GM19193 (cell line): ENCODE measurements around the gene PIK3C2G.

Experiments
- POLR2A ChIP-seq: IDR thresholded peaks from 4 replicates; pipeline ENCODE4 v1.6.1; 2011; ENCODE audit not compliant: insufficient read depth, insufficient read length; ENCODE audit errors: extremely low read depth

PIK3C2G gene

DNA sequence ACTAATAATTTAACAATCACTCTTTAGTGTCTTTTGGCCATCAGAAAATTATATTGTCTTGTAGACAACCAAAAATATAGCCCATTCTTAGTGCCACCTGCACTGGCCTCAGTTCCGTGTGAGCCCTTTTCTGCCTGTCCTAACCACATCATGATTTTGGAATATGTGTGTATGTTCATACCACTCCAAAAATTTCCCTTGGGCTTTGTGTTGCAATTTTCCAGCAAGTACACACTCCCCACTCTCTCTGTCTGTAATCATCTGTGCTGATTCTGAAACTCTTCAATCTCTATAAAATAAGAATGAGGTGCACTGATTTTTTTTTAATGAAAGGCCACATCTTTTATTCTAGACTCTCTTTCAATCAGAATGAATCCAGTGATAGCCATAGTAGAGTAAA, 196.0 kb downstream of the PIK3C2G start:
- no peak for TF ChIP-seq POLR2A

DNA sequence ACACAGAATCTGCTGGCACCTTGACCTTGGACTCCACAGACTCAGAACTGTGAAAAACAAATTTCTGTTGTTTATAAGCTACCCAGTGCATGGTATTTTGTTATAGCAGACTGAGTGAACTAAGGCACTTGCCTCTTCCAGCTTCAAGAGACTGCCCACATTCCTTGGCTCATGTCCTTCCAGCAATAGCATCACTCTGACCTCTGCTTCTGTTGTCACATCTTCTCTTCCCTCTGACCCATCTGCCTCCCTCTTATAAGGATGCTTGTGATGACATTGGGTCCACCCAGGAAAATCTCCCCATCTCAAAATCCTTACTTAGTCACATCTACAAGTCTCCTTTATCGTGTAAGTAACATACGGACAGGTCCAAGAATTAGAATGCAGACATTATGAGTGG, 200.4 kb downstream of the PIK3C2G start:
- no peak for TF ChIP-seq POLR2A

DNA sequence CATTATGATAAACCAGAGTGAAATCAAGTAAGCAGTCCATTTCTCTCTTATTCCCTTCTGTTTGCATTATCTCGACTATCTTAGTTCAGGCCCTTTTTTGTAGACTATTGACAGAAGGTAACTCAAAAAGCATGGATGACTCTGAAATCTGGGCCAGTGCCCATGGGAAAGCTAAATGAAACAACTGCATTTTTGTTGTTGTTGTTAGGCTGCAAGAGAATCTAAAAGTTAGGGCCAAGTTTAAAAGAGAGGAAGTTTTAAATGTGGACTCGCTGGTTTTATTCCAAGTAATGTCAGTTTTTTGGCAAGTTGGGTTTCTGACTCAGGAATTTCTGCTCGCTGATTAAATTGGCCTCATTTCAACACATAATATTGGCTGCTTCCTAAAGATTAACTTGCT, 201.1 kb downstream of the PIK3C2G start:
- TF ChIP-seq POLR2A, result no peak

DNA sequence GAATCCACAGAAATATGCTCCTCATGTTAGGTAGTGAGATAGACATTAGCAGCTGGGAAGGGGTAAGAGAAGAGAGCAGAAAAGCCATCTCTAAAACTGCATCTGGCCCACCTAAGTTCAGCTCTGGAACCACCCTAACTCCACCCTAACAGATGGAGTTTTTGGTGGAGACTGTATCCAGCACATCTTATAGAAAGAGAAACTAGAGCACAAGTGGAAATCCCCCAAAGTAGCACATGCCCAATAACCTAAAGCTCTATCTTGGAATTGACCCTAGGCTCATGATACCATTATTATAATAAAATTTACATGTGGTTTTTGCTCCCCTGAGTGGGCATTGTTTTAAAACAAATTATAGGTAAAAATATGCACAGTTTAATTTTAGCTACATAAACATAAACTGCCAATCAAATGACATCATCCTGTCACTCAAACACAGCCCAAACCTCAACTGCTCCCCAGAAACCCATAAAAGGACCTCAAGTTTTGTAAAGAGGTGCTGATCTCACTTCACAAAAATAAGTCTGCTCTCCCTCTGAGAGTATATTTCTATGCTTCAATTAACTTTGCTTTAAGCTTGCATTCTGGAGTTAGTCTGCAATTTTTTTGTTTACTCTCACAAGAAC, 206.4 kb downstream of the PIK3C2G start:
- TF ChIP-seq POLR2A, result no peak

DNA sequence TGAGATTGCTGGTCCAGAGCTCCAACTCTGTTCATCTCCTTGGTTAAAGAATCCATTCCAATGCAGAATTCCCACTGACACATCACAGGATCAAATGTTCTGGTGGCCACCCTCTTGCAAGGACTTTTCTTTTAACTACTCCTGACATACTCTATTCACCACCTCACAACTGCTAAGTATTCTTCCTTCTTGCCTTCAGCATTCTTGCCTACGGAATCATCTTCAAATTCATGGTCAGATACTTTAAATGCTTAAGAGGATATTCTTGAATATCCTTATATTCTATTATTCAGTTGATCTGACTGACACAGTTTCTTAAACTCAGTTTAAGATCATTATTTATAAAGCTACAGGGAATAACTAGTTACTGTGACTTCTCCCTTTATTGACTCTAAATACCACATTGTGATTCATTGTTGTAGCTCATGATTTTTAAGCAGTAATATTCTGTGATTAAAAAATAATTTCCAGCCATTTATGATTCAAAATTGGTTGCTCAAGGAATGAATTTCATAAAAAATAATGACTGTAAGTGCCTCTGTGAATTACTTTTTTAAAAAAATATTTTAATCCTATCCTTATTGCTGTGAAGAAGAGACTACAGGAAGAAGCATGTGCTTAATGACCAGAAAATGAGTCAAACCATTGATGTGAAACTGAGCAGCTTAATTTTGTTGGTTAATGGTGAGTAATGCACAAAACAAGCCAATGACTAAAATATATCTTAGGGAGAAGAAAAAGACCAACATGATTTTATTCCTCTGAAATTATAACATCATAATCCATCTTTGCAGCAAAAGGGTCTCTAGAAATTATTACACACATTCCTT, 207.1 kb downstream of the PIK3C2G start:
- TF ChIP-seq POLR2A, result no peak

DNA sequence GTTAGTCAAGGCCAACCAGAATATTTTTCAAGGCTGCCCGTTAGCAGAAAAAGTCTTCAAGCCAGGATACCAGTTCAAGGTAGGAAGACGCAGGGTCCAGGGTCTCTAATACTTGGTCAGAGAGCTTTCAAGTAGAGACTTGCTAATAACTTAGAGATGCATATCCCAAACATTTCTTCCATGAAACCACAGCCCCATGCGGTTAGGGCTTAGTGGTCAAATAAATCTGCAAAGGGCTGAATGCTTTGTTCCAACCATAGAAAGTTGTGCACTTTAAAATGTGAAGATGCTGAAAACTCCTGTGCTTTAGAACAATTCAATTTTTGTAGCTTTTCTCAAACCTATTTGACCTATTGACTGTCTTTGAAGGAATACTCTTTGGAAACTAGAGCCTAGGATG, 208.9 kb downstream of the PIK3C2G start:
- TF ChIP-seq POLR2A, result no peak

DNA sequence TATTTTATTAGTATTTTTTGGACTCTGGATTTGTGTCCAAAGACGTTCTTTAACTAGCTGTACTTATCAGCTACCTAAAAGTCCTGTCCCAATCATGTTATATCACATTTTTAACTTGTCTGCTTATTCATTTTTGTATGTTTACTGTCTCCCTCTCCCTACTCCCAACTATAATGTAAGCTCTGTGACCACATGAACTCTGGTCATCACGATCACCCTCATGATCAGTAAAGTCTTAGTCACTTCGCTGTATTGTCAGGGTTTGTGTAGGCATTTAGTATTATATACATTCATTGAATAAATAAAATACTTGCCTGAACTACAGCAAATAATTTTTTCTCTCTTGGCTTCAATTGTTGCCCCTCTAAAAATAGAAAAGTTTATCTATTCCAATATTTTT, 211.0 kb downstream of the PIK3C2G start:
- no peak for TF ChIP-seq POLR2A

DNA sequence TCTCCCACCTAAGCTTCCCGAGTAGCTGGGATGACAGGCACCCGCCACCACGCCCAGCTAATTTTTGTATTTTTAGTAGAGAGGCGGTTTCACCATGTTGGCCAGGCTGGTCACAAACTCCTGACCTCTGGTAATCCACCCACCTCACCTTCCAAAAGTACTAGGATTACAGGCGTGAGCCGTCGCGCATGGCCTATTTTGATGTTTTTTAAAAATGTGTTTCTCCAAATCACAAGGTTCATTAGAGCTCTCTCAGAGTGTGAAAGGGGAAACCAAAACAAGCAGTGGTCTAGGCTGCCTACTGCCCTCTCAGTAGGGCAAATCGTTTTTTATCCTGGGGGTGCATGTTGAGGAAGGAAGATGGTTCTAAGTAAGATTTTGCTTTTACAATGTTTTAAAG, 211.5 kb downstream of the PIK3C2G start:
- no peak for TF ChIP-seq POLR2A

DNA sequence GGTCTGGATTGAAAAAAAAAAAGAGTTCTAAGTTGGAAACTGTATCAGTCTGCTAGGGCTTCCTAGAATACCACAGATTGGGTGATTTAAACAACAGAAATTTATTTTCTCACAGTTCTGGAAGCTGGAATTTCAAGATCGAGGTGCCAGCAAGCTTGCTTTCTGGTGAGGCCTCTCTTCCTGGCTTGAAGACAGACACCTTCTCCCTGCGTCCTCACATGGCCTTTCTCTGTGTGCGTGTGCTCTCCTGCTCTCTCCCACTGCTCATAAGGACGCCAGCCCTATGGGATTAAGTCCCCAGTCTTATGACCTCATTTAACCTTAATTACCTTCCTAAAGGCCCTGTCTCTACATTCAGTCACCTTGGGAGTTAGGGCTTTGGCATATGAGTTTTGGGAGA, 215.5 kb downstream of the PIK3C2G start:
- no peak for TF ChIP-seq POLR2A

DNA sequence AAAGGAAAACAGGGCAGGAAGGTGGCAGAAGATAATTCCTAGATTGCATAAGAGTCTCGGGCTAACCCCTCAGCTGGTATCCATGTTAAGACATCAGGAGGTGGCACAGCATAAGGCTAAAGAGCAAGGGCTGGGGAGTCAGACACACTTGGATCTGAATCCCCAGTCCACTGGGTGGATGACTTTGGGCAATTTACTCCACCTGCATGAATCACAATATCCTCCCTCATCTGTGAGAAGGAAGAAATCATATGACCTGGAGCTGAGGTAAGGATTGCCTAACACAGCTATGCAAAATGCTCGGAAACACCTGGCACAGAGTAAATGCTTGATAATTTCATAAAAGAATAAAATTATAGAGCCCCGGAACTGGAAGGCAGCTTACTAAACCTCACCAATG, 217.9 kb downstream of the PIK3C2G start:
- TF ChIP-seq POLR2A, result no peak

DNA sequence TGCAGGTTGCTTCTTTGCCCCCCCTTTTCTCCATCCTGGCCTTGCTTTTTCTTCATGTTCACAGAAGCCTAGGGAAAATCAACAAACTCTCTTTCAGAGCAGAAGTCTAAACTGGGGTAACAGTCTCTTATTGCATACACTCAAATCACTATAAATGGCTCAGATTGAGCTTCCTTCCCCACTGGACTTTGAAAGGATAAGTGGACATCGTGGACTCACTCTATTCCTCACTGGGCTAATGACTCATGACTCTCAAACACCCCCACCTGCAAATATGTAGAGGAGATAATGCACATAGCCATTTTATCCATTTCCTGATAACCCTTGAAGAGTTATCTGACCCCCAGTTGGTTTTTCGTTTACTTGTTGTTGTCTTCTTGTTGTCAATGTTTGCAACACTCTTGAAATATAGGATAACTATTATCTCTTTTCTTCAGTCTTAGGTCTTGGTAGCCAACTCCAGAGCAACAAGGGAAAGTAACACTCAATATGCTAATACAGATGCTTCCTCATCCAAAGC, 221.3 kb downstream of the PIK3C2G start:
- no peak for TF ChIP-seq POLR2A

DNA sequence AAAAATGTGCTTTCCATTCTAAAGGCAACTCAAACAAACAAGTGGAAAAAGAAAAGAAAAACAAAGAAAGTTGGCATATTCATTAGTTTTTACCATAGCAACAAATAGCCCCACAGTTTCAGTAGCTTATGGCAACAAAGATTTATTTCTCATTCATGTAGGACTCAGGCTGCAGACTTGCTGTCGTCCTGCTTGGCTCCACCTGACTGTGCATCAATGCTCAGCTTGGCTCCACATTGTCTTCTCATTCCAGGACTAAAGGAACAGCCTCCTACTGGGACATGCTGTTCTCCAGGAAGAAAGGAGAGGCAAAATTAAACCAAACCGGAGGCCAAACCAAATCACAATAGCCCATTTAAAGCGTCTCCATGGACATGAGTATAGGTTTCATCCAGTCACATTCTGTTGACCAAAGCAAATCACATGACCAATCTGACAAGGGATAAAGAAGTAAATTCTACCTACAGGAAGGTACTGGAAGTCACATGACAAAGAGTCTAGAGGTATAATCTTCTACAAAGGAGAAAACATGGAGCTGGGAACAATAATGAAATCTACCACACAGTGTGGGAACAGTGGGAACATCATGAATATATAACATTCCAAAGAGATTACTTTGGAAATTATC, 222.5 kb downstream of the PIK3C2G start:
- TF ChIP-seq POLR2A, result no peak

DNA sequence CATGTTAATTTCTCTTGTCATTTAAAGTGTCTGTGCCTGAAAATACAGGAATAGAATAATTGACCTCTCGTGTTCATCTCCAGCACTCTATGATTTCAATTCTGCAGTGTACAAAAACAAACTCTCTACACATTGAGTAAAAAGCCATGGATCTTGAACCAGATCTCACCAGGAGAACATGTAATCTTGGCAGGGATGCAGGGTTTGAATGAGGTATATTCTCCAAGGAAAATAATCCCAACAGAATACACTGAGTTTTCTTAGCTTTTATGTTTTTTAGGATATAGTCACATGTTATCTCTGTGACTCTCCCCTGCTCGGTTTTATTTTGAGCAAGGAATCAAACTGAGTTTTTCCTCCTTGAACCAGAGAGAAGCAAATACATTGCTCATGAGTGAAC, 224.7 kb downstream of the PIK3C2G start:
- no peak for TF ChIP-seq POLR2A

DNA sequence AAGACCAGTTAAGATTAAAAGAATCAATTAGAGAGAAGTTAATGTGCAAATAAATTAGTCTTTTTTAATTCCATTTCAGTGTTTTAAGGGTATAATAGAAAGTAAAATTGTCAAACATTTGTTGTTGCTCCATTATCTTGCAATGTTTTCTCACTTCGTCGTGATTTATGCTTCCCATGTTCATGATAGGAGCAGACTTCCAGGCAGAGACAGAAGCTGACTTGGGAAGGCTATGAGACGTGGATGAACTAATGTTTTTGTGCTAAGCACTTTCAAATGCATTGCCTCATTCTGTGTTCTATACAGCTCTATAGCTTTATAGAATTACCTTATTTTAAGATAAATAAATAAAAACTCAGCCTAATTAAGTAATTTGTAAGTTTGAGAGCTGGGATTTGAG, 226.2 kb downstream of the PIK3C2G start:
- TF ChIP-seq POLR2A, result no peak

DNA sequence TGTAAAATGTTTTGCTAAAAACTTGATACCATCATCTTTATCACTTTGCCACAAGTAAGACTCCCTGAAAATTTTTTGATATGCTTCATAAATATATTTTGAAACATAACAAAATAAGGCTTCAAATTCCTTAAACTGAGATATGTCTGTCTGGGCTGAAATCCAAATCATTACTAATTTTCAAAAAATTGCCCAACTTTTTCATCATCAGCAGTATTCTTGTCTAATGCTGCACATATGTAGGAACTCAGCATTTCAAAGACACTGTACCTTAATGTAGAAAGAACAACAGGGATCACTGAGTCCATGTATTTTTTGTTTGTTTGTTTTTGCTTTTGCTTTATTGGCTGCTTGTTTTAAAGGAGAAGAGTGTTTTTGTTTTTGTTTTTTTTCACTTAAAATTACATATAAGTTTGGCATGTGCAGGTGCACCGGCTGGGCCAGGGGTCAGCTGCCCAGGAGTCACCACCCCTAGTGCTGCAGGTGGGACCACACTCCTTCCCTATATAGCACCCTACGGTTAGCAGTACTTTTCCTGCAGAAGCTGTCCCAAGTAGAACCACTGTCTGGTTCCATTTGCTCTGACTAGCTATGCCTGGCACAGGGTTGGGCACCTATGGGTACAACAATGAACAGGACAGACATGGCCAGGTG, 231.2 kb downstream of the PIK3C2G start:
- TF ChIP-seq POLR2A, result no peak
